K562 (cell line): ENCODE measurements around the gene IL10RB. TPM values are rescaled to one million over a fixed set of nuclear protein-coding genes. Genes with fewer than 3 reads are reported as not detected.

ENCODE experiments used
- ARID1B ChIP-seq: fragments of 450-650 bp; IDR thresholded peaks from 2 replicates; pipeline ENCODE4 v1.6.1; 2016; ENCODE audit warnings: antibody characterized with exemption, mild to moderate bottlenecking, inconsistent platforms
- CEBPZ ChIP-seq: fragments of 150-350 bp; IDR thresholded peaks from 2 replicates; pipeline ENCODE4 v1.6.1; 2014; ENCODE audit warnings: low read depth, mild to moderate bottlenecking, low read length, borderline replicate concordance
- CHD7 ChIP-seq: fragments of 200-600 bp; sonication (generic); IDR thresholded peaks from one replicate; pipeline ENCODE4 v1.6.1; 2012; ENCODE audit warnings: mild to moderate bottlenecking, low read depth, low read length, inconsistent platforms
- ETV1 ChIP-seq: fragments of 450-650 bp; conservative IDR thresholded peaks from 2 replicates; pipeline ENCODE4 v1.6.1; 2016; ENCODE audit warnings: missing genetic modification characterization, control low read depth, low read depth, missing compliant biosample characterization
- FOXO4 ChIP-seq: fragments of 450-650 bp; formaldehyde crosslinking; IDR thresholded peaks from 2 replicates; pipeline ENCODE4 v1.4.0; 2020; ENCODE audit warnings: mild to moderate bottlenecking, moderate library complexity
- NCOA6 ChIP-seq: fragments of 450-650 bp; IDR thresholded peaks from 2 replicates; pipeline ENCODE4 v1.6.1; 2017; ENCODE audit warnings: mild to moderate bottlenecking
- WHSC1 ChIP-seq: IDR thresholded peaks from one replicate; pipeline ENCODE4 v1.6.1; 2012; ENCODE audit warnings: low read length, control low read depth, inconsistent platforms
- ZBTB26 ChIP-seq: fragments of 450-650 bp; formaldehyde crosslinking; IDR thresholded peaks from 2 replicates; pipeline ENCODE4 v1.4.0; 2022; ENCODE audit warnings: missing genetic modification characterization
- ZNF507 ChIP-seq: conservative IDR thresholded peaks from 2 replicates; pipeline ENCODE4 v1.6.1; 2017; ENCODE audit warnings: missing genetic modification characterization, missing compliant biosample characterization
- polyA plus RNA-seq, 8 experiments: library from polyadenylated mRNA; depleted of rRNA in 4 of 8; stranded (reverse) in 5 of 8; unstranded in 3 of 8; fragments of >200 nt; fragmentation: Nextera tagmentation in 2 of 8; fragmentation: Illumina TruSeq in 1 of 8; extraction: Ambion mirVana in 2 of 8; extraction: Trizol in 1 of 8; gene quantifications; 2 replicates each; pipeline versions ENCODE4 v1.2.1 to v1.2.3, GENCODE V29; 2011 to 2014; ENCODE audit warnings: inconsistent platforms in 1 of 8, missing spikeins in 1 of 8
- total RNA-seq, 7 experiments: library from RNA; depleted of rRNA in 6 of 7; stranded (reverse); fragments of >200 nt in 6 of 7; fragmentation: Illumina TruSeq in 2 of 7; extraction: Trizol in 2 of 7; gene quantifications; 2 replicates each; pipeline versions ENCODE4 v1.2.1 to v1.2.3, GENCODE V29; 2011 to 2021; ENCODE audit warnings: low replicate concordance in 1 of 7

Gene IL10RB
- total and polyA plus RNA-seq, 9 of the 15 experiments (the other 6 are each of a cell fraction or from before 2014, with no cell fraction given): 10.9 to 33.8 (median 23.0) TPM

- TF ChIP-seq CHD7 (no peak), ZBTB26 (CRISPR knock-in tag) (no peak), ARID1B (no peak), ZNF507 (tag) (no peak), WHSC1 (no peak), FOXO4 (no peak), ETV1 (tag) (peak; percentile 40), NCOA6 (0 out of 2 replicates have a peak, but pooled peaks have one; percentile 58), CEBPZ (no peak)
These were observed at the start of gene IL10RB (continued) for GRCh38 chr21:33266050-33266788.
